ENCODE measurements around the gene PCDHA1.

Gene PCDHA1

DNA sequence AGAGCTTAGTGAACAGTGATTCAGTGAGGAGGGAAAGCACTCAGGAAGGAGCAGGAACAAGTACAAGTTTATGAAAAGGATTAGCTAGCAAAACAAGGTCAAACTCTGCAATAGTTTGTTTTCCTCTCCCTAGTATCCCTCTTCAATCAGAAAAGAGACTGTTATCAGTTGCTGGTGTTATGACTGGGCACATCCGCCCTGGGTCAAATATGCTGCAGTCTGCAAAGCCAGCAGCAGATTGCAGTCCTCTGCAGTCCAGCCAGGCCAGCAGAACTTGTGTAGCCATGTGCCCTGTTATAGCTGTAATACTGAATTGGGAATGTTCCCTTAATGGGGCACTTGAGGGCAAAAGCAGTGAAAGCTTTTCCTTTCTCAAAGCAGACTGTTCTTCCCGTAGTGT, 192.3 kb downstream of the PCDHA1 start:
- H3K4me3 ChIP-seq (ENCODE audit: low read depth, low read length), result no peak overlapping the region
- TF ChIP-seq CTCF (IDR thresholded peaks at IDR 0.05; ENCODE audit: low read depth, low read length, missing control alignments), result no peak
- DNase-seq (ENCODE audit: low read depth), result no peak

DNA sequence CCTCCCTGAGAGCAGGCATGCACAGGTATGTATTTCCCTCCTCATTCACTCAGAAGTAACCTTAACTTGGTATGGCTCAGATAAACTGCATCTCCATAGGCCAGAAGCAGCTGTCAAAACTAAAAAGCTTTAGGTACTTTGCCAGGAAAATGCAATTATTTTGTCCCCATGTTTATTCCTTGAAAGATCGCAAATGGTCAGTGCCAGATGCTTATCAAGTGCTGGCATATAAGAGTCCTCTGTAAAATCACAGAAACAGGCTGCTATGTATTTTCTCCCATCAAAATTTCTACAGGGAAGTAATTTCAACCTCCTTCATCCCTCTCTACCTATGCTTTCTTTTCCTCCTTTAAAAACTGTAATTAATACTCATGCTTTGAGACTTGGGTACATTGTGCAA, 193.0 kb downstream of the PCDHA1 start:
- DNase-seq (ENCODE audit: low read depth), result no peak
- H3K4me3 ChIP-seq (ENCODE audit: low read depth, low read length), result no peak overlapping the region
- no peak for TF ChIP-seq CTCF (IDR thresholded peaks at IDR 0.05; ENCODE audit: low read depth, low read length, missing control alignments)

DNA sequence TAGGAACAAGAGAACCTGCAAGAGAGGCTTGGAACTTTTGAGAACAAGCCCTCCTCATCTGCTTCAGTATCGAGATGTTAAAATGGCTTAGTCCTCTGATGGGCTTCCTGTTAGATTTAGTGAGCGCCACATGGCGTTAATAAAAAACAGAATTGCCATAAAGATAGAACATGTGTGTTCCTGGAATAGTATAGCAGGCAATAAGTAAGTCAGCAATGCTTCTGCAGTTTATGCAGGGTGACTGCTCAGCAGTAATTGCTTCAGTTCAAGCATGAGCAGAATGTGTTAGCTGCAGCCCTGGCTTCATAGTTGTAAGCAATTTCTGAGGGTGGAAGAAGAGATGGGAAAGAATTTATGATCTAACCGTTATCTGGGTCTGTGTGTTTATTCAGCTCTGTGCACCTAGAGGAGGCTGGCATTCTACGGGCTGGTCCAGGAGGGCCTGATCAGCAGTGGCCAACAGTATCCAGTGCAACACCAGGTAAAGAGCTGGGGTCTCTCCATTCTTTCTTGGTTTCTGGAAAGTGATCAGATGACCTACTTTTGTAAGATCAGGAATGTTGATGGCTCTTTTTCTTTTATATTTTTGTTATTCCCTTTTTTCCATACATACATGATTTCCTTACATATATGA, 196.3 kb downstream of the PCDHA1 start:
- no peak overlapping the region for H3K4me3 ChIP-seq (ENCODE audit: low read depth, low read length)
- no peak for TF ChIP-seq CTCF (IDR thresholded peaks at IDR 0.05; ENCODE audit: low read depth, low read length, missing control alignments)
- no peak for DNase-seq (ENCODE audit: low read depth)

- no peak for TF ChIP-seq CTCF (IDR thresholded peaks at IDR 0.05; ENCODE audit: low read depth, low read length, missing control alignments)
- no peak for DNase-seq (ENCODE audit: low read depth)
- no peak overlapping the region for H3K4me3 ChIP-seq (ENCODE audit: low read depth, low read length)
Observed at GRCh38 chr5:140986117-140986521, 200.2 kb downstream of the PCDHA1 start.

GRCh38 chr5:140988100-140988499, 202.2 kb downstream of the PCDHA1 start:
- no peak for DNase-seq (ENCODE audit: low read depth)
- TF ChIP-seq CTCF (IDR thresholded peaks at IDR 0.05; ENCODE audit: low read depth, low read length, missing control alignments), result no peak
- no peak overlapping the region for H3K4me3 ChIP-seq (ENCODE audit: low read depth, low read length)

- no peak for TF ChIP-seq CTCF (IDR thresholded peaks at IDR 0.05; ENCODE audit: low read depth, low read length, missing control alignments)
- H3K4me3 ChIP-seq (ENCODE audit: low read depth, low read length), result no peak overlapping the region
- DNase-seq (ENCODE audit: low read depth), result no peak
Observed at GRCh38 chr5:140988608-140989007, 202.7 kb downstream of the PCDHA1 start.
